Activated CD4-positive, CD25-positive, alpha-beta regulatory T cell (primary cell): ENCODE measurements around the gene ARHGAP15.

Experiments used
- DNase-seq, 4 experiments: peaks; one replicate each; lab custom pipeline; 2025; lab: John Stamatoyannopoulos, UW

Gene ARHGAP15

DNA sequence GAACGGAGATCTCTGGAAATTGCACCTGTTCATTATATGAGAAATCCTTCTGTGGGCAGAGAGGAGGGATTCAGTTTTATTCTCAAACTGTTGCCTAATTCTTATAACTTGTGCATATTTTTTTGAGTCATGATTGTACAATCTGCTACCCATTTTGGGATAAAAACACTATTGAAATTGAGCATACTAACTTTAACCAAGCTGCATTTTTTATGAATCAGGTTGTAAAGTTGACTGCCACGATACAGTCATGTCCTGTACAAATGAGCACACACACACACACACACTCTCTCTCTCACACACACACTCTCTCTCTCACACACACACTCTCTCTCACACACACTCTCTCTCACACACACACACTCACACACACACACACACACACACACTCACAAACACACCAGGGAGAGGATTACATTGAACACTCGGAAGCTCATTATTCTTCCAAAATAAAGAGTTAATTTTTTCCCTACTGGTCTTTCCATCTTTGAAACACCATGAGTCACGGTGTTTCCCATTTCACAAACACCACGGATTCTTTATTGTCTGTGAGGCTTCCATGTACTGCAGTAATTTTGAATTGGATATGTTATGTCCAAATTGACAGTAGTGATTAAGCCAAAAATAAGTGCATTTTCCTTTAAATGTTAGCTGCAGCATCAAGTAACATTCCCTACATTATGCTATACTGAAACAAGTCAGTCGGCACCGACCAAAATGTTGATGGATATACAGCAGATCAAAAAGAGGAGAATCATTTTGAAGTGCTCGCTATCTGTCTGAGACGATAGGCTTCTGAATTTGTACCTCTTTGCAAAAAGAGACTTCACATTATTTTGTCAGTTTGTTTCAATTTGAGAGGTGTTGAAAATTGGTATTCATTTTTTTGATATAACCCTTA lies 216.9 kb downstream of the ARHGAP15 start:
- DNase-seq: no peak

DNA sequence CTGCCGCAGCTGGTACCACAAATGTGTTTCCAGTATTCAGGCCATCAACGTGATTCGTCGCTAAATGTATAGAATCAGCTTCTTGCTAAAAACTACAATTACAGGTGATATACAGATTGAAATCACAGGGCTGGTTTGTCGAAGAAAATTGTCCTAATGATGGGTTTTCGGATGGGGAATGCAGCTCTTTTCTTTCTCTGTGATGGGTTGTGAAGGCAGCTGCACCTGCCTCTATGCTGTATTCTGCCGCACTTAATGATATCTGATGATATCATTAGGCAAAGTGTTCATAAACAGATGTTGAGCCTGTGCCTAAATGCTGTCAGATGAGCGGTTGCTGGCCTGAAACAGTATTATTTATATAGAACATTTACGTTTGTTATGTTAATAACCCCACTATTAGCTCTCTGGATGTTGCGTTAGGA lies 218.1 kb downstream of the ARHGAP15 start:
- DNase-seq: no peak

DNA sequence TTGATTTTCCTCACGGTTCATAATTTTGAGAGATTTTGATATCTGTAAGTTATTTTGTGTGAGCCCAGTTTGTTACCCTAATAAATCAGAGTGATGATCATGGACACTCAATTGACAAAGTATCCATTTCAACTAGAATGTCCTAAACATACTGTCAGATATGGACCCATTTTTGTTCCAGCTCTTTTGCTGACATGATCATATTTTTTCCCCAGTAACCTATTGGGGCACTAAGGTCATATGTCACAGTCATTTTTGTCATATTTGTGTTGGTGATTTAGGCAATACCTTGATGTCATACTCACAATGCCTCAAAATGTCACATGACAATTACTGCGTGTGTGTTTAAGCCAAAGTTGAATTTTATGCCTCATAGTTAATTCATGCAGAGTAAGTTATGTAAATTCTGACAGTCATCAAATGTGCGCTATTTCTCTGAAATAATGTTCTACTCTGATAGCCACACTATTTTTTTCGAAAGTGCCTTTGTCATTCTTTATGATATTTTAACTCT lies 218.7 kb downstream of the ARHGAP15 start:
- no peak for DNase-seq

GRCh38 chr2:143354050-143354750 lies 225.0 kb downstream of the ARHGAP15 start:
- DNase-seq: no peak

DNA sequence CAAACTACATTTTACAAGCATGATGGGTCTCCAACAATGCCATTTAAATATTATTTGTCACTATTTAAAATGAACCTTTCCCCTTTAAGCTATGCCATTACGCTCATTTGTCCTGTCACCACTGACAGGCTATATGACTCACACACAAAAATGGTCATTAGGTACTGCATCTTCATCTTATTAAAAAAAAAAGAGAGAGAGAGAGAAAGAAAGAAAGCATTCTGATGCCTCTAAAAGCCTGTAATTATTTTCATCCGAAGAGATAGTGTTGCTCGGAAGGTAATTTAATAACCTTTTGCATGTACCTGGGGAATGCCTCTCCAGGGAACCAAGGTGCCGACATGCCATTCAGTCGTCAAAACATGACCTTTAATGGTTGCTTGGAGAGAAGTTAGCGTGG lies 226.7 kb downstream of the ARHGAP15 start:
- no peak for DNase-seq

- no peak for DNase-seq
These were observed 227.1 kb downstream of the ARHGAP15 start for GRCh38 chr2:143356336-143356735.

DNA sequence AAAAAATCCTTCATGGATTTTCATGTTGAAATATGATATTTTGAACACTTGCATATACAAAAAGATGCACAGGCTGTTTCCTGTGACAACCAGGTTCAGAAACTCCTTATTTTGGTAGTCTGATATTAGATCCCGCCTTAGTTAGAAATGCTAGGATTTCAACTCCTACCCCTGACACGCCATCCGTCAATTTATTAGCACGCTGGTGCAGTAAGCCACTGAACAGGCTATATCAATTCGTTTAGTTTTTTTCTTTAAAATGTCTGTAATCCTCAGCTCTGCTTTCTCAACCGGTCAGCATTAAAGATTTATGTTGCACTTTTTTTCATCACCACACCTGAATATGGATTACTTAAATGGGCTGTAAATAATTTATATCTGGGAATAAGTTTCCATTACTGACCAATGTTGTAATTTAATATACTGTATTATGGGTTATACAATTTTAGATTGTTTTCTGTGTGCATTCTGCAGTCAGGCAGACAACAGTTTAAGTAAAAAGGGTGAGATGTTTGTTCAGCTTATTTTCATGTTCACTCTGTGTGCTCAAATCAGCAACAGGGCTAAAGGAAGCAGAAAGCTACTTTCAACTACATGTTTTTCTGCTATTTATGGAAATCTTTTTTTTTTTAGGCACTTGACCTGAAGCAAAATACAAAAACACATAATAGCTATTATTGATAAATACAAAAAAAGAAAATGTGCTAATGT lies 227.7 kb downstream of the ARHGAP15 start:
- DNase-seq: no peak

- DNase-seq: no peak
These were observed 228.7 kb downstream of the ARHGAP15 start for GRCh38 chr2:143357966-143358365.

- DNase-seq: no peak
These were observed 232.1 kb downstream of the ARHGAP15 start for GRCh38 chr2:143361346-143361745.

DNA sequence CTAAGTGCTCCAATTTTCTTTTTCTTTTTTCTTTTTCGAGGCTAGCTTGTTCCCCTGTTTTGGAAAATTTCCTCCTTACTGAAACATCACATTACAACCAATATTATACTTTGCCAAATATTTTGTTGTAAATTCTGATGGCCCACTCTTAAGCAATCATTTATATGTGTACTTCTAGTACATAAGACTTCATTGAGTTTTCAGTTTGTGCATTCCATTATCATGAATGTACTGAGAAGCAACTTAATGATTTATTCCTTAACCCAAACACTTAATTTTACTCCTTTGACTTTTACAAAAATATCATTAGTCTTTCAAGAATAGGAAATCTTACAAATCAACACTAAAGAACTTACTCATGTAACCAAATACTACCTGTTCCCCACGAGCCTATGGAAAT lies 242.4 kb downstream of the ARHGAP15 start:
- no peak for DNase-seq

DNA sequence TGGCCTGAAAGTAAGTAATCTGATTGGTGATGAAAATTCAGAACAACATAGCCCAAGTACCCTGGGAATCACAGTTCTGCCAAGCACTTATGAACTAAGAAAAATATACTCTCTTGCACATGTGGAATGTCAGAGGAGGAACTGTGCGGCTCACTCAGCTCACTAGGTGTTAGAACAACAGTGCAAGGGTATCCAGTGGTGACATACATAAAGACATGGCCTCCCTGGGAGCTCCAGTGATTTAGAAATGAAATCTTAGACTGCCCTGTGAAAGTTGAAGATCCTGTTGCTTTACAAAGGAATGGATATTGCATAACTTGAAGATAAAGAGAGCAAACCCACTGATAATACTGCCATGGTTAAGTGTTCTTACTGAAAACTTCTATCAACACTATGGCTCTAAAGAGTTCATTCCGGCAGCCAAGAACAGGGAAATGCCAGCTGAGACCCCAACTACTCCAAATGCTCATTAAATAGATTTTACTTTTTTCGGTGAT lies 246.2 kb downstream of the ARHGAP15 start:
- no peak for DNase-seq

- no peak for DNase-seq
These were observed 249.8 kb downstream of the ARHGAP15 start for GRCh38 chr2:143378996-143379395.

DNA sequence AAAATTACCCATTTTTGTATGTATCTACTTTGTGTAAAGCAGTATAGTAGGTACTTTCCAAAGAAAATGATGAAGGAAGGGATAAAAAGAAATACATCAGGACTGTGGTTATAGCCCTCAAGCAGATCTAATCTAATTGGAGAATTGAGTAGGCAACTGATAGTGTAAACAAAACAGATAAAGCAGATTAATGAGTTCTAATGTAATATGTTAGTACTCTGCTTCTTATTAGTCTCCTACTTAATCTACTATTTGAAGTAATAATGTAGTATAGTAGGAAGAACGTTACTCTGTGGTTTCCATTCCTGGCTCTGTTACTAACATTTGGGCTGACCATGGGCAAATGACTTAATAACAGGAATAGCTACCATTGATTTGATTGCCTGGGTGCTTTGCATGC lies 250.7 kb downstream of the ARHGAP15 start:
- DNase-seq: no peak

DNA sequence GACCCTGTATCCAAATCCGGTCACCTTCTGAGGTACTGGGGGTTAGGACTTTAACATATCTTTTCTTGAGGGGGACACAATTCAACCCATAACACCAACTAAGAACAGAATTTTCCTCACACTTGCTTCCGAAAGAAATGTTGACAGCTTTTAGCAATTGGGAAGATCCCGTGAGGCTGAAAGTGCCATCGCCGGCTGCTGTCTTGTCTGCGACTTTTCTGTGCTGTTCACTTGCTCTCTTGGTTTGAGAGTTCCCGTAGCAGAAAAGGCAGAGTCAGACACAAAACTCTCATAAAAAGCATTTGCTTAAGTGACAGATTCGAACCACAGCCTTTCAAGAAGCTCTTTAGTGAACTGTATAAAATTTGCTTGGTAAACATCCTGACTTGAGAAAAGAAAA lies 253.4 kb downstream of the ARHGAP15 start:
- no peak for DNase-seq

GRCh38 chr2:143383016-143383415 lies 253.8 kb downstream of the ARHGAP15 start:
- DNase-seq: no peak

DNA sequence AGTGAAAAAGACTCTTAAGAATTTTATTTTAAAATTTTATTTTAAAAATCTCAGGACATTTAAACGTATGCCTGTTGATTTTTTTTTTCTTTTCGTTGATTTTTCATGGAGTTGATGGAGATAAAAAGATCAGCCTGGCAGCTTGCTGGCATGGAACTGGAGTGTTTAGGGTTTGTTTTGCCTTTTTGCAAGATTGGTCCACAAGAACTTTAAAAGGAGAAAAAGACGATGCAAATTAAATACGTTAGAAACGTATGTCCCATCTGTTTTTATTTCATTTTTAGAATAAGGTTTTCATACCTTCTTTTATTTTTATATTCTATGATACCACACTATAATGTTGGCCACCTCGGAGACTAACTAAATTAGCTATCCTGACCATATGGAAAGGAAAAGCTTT lies 254.9 kb downstream of the ARHGAP15 start:
- DNase-seq: no peak

GRCh38 chr2:143390171-143390570 lies 261.0 kb downstream of the ARHGAP15 start:
- DNase-seq: no peak

- no peak for DNase-seq
These were observed 263.1 kb downstream of the ARHGAP15 start for GRCh38 chr2:143392358-143392757.

GRCh38 chr2:143394062-143394461 lies 264.8 kb downstream of the ARHGAP15 start:
- no peak for DNase-seq

- DNase-seq: no peak
These were observed 268.8 kb downstream of the ARHGAP15 start for GRCh38 chr2:143397884-143398614.

DNA sequence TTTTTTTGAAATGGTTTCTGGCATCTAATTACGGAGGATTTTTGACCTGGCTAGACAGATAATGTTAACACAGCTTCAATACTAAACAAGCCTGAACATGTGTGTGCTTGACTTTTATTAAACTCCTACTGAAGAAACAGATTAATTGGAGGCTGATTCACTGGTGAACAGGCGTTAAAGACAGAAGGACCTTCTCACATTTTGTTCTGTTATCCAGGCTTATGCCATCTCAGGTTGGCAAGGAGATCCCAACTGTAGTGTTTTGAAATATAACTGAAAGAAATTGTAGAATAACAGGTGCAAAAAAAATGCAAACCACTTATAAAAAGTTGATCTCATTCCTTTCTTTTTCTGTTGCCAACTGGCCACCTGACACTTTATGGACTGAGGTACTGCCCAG lies 269.6 kb downstream of the ARHGAP15 start:
- DNase-seq: no peak
